Vagina (tissue), 2 donors: ENCODE measurements around the gene CLK2. TPM values are rescaled to one million over a fixed set of nuclear protein-coding genes. Genes with fewer than 3 reads are reported as not detected.

Source experiments
- DNase-seq, 2 donors: peaks; one replicate each; pipeline ENCODE4 v3.0.0-alpha.2; 2017; ENCODE audit errors: extremely low spot score in 2 of 2
- H3K27ac ChIP-seq: fragments of 200-600 bp; sonication (generic); one replicate; pipeline ENCODE4 v1.5.1; 2019
- H3K27me3 ChIP-seq: fragments of 200-600 bp; sonication (generic); one replicate; pipeline ENCODE4 v1.5.1; 2019
- H3K36me3 ChIP-seq, 2 donors: fragments of 200-600 bp; sonication (generic); one replicate each; pipeline ENCODE4 v1.5.1; 2017 to 2019
- H3K4me1 ChIP-seq: fragments of 200-600 bp; sonication (generic); one replicate; pipeline ENCODE4 v1.5.1; 2019
- H3K4me3 ChIP-seq, 2 donors: fragments of 200-600 bp; sonication (generic); 1 replicate in 1 of 2; 2 replicates in 1 of 2; pipeline ENCODE4 v1.5.1; 2016 to 2019
- H3K9me3 ChIP-seq: fragments of 200-600 bp; sonication (generic); one replicate; pipeline ENCODE4 v1.5.1; 2019
- POLR2A ChIP-seq, 2 donors: fragments of 450-650 bp; IDR thresholded peaks; one replicate each; pipeline ENCODE4 v1.6.1; 2017; ENCODE audit warnings: antibody characterized with exemption in 2 of 2, mild to moderate bottlenecking in 2 of 2, moderate library complexity in 2 of 2
- POLR2AphosphoS5 ChIP-seq, 2 donors: sonication (generic); formaldehyde crosslinking; IDR thresholded peaks; one replicate each; pipeline ENCODE4 v1.9.0; 2017; ENCODE audit warnings: antibody characterized with exemption in 2 of 2, mild to moderate bottlenecking in 2 of 2, low read depth in 1 of 2; ENCODE audit not compliant: insufficient read depth in 1 of 2
- intact Hi-C: fragments of 100-400 bp; cut with DNase I; formaldehyde crosslinking; loops from one replicate; pipeline ENCODE4 v1.15.1; 2023
- total RNA-seq: library from RNA; depleted of rRNA; stranded (reverse); fragments of >200 nt; gene quantifications from one replicate; pipeline ENCODE4 v1.2.3, GENCODE V29; 2016
- TF ChIP-seq, protein P1 (sequence below), 3 experiments: fragments of 450-650 bp in 2 of 3; fragments of 200-600 bp in 1 of 3; sonication (generic) in 1 of 3; IDR thresholded peaks; one replicate each; pipeline ENCODE4 v1.5.1; 2017 to 2019; ENCODE audit warnings: antibody characterized with exemption in 3 of 3, mild to moderate bottlenecking in 2 of 3, moderate library complexity in 2 of 3

CLK2 gene
- total RNA-seq, 1 donor from 2014 or later: 48.1 TPM

DNA sequence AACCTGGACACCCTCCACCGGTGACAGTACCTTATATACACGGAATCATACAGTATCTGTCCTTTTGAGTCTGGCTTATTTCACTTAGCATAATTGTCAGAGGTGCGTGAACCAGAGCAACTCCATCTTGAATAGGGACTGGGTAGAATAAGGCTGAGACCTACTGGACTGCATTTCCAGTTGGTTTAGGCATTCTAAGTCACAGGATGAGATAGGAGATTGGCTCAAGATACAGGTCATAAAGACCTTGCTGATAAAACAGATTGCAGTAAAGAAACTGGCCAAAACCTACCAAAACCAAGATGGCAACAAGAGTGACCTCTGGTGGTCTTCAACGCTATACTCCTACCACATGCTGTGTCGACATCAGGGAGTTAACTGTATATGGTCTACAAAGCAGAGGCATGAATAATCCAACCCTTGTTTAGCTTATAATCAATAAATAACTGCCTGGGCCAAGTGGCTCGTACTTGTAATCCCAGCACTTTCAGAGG lies 34.0 kb upstream of the CLK2 start:
- no peak overlapping the region for H3K27ac ChIP-seq
- no peak overlapping the region for H3K4me3 ChIP-seq
- TF ChIP-seq POLR2AphosphoS5 (IDR thresholded peaks at IDR 0.05; ENCODE audit: insufficient read depth in 1 of 2, low read depth in 1 of 2) (no peak), POLR2A (IDR thresholded peaks at IDR 0.05) (no peak)
- TF ChIP-seq, protein P1, sequence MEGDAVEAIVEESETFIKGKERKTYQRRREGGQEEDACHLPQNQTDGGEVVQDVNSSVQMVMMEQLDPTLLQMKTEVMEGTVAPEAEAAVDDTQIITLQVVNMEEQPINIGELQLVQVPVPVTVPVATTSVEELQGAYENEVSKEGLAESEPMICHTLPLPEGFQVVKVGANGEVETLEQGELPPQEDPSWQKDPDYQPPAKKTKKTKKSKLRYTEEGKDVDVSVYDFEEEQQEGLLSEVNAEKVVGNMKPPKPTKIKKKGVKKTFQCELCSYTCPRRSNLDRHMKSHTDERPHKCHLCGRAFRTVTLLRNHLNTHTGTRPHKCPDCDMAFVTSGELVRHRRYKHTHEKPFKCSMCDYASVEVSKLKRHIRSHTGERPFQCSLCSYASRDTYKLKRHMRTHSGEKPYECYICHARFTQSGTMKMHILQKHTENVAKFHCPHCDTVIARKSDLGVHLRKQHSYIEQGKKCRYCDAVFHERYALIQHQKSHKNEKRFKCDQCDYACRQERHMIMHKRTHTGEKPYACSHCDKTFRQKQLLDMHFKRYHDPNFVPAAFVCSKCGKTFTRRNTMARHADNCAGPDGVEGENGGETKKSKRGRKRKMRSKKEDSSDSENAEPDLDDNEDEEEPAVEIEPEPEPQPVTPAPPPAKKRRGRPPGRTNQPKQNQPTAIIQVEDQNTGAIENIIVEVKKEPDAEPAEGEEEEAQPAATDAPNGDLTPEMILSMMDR (IDR thresholded peaks at IDR 0.05): no peak
- H3K9me3 ChIP-seq: no peaks in the 10 kb centered on the region
- H3K27me3 ChIP-seq: no peaks in the 10 kb centered on the region
- intact Hi-C loops: no loop called here
- H3K4me1 ChIP-seq: peaks cover 27% of the 10 kb centered on the region
- no peak for DNase-seq
- H3K36me3 ChIP-seq: peaks cover 0 to 4% of the 10 kb centered on the region in 2 donors

DNA sequence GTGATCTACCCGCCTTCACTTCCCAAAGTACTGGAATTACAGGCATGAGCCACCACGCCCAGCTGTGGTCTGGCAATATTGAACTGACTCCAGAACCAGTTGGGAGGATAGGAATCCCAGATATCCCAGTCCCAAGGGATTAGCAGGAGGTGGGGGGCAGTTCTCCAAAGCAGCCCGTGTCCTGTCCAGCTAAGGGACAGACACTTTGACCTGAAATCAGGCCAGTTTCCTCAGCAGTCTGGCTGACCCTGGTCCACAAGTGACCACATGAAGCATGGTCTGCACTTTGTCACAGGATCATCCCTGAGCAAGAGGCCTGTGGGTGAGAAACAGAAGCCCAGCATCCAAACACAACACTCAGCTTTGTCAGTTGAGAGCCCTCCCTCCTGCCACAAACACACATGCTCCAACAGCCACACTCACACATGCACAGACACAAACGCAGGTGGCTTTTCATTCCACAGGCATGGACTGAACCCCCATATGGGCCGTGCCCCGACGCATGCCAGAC lies 32.6 kb upstream of the CLK2 start:
- TF ChIP-seq POLR2AphosphoS5 (IDR thresholded peaks at IDR 0.05; ENCODE audit: insufficient read depth in 1 of 2, low read depth in 1 of 2) (no peak), POLR2A (IDR thresholded peaks at IDR 0.05) (no peak)
- TF ChIP-seq, protein P1 (IDR thresholded peaks at IDR 0.05): no peak

GRCh38 chr1:155304558-155305063 lies 31.3 kb upstream of the CLK2 start:
- H3K9me3 ChIP-seq: no peaks in the 10 kb centered on the region
- peaks cover 13% of the 10 kb centered on the region for H3K4me1 ChIP-seq
- no peaks in the 10 kb centered on the region for H3K36me3 ChIP-seq
- H3K27me3 ChIP-seq: no peaks in the 10 kb centered on the region
- intact Hi-C loops: no loop called here
- H3K4me3 ChIP-seq: no peak overlapping the region
- TF ChIP-seq, protein P1 (IDR thresholded peaks at IDR 0.05): no peak
- TF ChIP-seq POLR2AphosphoS5 (IDR thresholded peaks at IDR 0.05; ENCODE audit: insufficient read depth in 1 of 2, low read depth in 1 of 2): no peak
- TF ChIP-seq POLR2A (IDR thresholded peaks at IDR 0.05): no peak
- H3K27ac ChIP-seq: no peak overlapping the region
- DNase-seq: no peak

More for the DNA sequence above, 32.6 kb upstream of the CLK2 start:
- Histone ChIP-seq H3K9me3 (no peaks in the 10 kb centered on the region), H3K27me3 (no peaks in the 10 kb centered on the region), H3K4me1 (peaks cover 26% of the 10 kb centered on the region), H3K4me3 (no peak overlapping the region), H3K36me3 (no peaks in the 10 kb centered on the region), H3K27ac (no peak overlapping the region)
- DNase-seq: no peak
- intact Hi-C loops: no loop called here

DNA sequence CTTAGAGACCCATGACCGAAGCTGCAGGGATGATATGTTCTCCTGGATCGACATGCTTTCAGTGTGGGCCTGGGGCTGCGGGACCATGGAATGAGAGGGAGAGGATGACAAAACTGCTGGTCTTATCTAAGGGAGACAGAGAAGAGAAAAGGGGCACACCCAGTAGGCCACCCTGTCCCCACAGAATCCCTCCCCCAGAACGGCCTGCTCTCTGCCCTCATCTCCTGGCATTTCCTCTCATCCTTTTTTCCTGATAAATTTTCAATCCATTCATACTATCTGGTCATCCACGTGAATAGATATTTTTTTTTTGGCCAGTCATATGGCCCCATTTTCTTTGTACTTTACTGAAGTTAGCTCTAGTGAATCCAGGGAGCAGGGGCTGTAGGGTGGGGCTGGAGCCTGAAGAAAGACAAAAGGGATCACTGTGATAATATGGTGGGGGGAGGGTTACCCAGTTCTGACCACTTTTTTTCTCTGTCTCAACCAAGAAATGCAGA lies 28.1 kb upstream of the CLK2 start, which contains the start of gene PKLR:
Gene PKLR, minus strand, starts transcription at position 97 of the 500 bp plus-strand sequence. Its CDS starts 43 bp downstream, at position 54.
- Histone ChIP-seq H3K4me3 (no peak within 1 kb of the TSS), H3K27ac (no peak within 1 kb of the TSS), H3K36me3 (no peaks in the 10 kb centered on the region), H3K4me1 (no peaks in the 10 kb centered on the region), H3K9me3 (no peaks in the 10 kb centered on the region), H3K27me3 (no peaks in the 10 kb centered on the region)
- DNase-seq: no peak
- intact Hi-C loops: no loop called here
- TF ChIP-seq, protein P1 (IDR thresholded peaks at IDR 0.05): no peak
- TF ChIP-seq POLR2AphosphoS5 (IDR thresholded peaks at IDR 0.05; ENCODE audit: insufficient read depth in 1 of 2, low read depth in 1 of 2): no peak
- TF ChIP-seq POLR2A (IDR thresholded peaks at IDR 0.05): no peak
